ENCODE measurements around the gene NGEF.
A peak's percentile ranks its signal among the peaks of the same experiment; 100 is the strongest.

The NGEF gene

DNA sequence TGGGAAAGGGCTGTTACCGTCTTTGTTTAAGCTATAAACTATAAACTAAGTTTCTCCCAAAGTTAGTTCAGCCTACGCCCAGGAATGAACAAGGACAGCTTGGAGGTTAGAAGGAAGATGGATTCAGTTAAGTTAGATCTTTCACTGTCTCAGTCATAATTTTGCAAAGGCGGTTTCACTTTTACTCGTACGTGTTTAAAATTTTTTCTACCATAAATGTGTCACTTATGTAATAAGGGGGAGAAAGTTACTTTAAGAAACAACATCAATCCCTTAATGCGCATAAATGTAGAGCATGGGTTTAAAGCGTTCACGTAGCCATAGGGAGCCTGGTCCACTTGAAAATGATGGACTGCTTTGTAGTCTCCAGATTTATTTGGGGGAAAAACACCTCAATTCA is 71.7 kb downstream of the NGEF start:
- Histone ChIP-seq H3K36me3 (ENCODE audit: control insufficient read depth in 2 of 2, insufficient read depth in 1 of 2, low read length in 2 of 2) (no peaks in the 10 kb centered on the region), H3K27ac (ENCODE audit: extremely low read depth, low read depth, low read length) (no peak overlapping the region), H3K4me3 (ENCODE audit: low read depth, low read length) (no peak overlapping the region), H3K9me3 (ENCODE audit: control insufficient read depth, insufficient read depth, low read depth, low read length) (no peaks in the 10 kb centered on the region), H3K4me1 (ENCODE audit: control insufficient read depth, insufficient read depth, low read length) (no peaks in the 10 kb centered on the region)
- POLR2A ChIA-PET, result no interaction called here
- CTCF ChIA-PET, result no interaction called here
- TF ChIP-seq HOXA7 (CRISPR knock-in tag; IDR thresholded peaks at IDR 0.05; ENCODE audit: borderline replicate concordance) (no peak), OVOL3 (tag by site-specific recombination; IDR thresholded peaks at IDR 0.05) (no peak), ZNF626 (tag by site-specific recombination; IDR thresholded peaks at IDR 0.05) (no peak), ZFP3 (tag by site-specific recombination; IDR thresholded peaks at IDR 0.05; ENCODE audit: low read depth) (no peak), ZSCAN23 (tag by site-specific recombination; IDR thresholded peaks at IDR 0.05) (no peak), ZNF157 (tag by site-specific recombination; IDR thresholded peaks at IDR 0.05) (no peak), ZNF239 (tag by site-specific recombination; IDR thresholded peaks at IDR 0.05) (no peak), ZNF558 (tag by site-specific recombination; IDR thresholded peaks at IDR 0.05) (no peak), OSR2 (tag by site-specific recombination; IDR thresholded peaks at IDR 0.05) (no peak), ZNF155 (tag by site-specific recombination; IDR thresholded peaks at IDR 0.05) (no peak), ZNF24 (tag by site-specific recombination; IDR thresholded peaks at IDR 0.05) (no peak), ZNF664 (tag by site-specific recombination; IDR thresholded peaks at IDR 0.05) (no peak), BCL11A (tag by site-specific recombination; IDR thresholded peaks at IDR 0.05; ENCODE audit: low read depth) (no peak)
- TF ChIP-seq, protein P1, sequence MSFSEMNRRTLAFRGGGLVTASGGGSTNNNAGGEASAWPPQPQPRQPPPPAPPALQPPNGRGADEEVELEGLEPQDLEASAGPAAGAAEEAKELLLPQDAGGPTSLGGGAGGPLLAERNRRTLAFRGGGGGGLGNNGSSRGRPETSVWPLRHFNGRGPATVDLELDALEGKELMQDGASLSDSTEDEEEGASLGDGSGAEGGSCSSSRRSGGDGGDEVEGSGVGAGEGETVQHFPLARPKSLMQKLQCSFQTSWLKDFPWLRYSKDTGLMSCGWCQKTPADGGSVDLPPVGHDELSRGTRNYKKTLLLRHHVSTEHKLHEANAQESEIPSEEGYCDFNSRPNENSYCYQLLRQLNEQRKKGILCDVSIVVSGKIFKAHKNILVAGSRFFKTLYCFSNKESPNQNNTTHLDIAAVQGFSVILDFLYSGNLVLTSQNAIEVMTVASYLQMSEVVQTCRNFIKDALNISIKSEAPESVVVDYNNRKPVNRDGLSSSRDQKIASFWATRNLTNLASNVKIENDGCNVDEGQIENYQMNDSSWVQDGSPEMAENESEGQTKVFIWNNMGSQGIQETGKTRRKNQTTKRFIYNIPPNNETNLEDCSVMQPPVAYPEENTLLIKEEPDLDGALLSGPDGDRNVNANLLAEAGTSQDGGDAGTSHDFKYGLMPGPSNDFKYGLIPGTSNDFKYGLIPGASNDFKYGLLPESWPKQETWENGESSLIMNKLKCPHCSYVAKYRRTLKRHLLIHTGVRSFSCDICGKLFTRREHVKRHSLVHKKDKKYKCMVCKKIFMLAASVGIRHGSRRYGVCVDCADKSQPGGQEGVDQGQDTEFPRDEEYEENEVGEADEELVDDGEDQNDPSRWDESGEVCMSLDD (tag by site-specific recombination; IDR thresholded peaks at IDR 0.05), result no peak
- TF ChIP-seq, protein P2, sequence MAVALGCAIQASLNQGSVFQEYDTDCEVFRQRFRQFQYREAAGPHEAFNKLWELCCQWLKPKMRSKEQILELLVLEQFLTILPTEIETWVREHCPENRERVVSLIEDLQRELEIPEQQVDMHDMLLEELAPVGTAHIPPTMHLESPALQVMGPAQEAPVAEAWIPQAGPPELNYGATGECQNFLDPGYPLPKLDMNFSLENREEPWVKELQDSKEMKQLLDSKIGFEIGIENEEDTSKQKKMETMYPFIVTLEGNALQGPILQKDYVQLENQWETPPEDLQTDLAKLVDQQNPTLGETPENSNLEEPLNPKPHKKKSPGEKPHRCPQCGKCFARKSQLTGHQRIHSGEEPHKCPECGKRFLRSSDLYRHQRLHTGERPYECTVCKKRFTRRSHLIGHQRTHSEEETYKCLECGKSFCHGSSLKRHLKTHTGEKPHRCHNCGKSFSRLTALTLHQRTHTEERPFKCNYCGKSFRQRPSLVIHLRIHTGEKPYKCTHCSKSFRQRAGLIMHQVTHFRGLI (tag by site-specific recombination; IDR thresholded peaks at IDR 0.05), result no peak
- TF ChIP-seq, protein P3, sequence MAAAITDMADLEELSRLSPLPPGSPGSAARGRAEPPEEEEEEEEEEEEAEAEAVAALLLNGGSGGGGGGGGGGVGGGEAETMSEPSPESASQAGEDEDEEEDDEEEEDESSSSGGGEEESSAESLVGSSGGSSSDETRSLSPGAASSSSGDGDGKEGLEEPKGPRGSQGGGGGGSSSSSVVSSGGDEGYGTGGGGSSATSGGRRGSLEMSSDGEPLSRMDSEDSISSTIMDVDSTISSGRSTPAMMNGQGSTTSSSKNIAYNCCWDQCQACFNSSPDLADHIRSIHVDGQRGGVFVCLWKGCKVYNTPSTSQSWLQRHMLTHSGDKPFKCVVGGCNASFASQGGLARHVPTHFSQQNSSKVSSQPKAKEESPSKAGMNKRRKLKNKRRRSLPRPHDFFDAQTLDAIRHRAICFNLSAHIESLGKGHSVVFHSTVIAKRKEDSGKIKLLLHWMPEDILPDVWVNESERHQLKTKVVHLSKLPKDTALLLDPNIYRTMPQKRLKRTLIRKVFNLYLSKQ (tag by site-specific recombination; IDR thresholded peaks at IDR 0.05; ENCODE audit: borderline replicate concordance), result no peak
- TF ChIP-seq, protein P4, sequence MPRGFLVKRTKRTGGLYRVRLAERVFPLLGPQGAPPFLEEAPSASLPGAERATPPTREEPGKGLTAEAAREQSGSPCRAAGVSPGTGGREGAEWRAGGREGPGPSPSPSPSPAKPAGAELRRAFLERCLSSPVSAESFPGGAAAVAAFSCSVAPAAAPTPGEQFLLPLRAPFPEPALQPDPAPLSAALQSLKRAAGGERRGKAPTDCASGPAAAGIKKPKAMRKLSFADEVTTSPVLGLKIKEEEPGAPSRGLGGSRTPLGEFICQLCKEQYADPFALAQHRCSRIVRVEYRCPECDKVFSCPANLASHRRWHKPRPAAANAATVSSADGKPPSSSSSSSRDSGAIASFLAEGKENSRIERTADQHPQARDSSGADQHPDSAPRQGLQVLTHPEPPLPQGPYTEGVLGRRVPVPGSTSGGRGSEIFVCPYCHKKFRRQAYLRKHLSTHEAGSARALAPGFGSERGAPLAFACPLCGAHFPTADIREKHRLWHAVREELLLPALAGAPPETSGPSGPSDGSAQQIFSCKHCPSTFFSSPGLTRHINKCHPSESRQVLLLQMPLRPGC (tag by site-specific recombination; IDR thresholded peaks at IDR 0.05), result no peak

DNA sequence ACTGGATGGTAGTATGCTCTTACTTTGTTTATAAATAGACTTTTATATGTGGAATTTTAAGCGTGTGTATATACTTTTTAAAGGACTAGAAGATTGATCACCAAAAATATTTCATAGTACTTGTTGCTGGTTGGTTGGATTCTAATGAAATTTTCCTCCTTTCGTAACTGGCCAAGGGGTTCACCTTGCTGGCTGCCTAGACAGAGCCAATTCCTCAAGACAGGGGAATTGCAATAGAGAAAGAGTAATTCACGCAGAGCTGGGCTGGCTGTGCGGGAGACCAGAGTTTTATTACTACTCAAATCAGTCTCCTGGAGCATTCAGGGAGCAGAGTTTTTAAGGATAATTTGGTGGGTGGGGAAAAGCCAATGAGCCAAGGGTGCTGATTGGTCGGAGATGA is 72.3 kb downstream of the NGEF start:
- CTCF ChIA-PET, result no interaction called here
- POLR2A ChIA-PET, result no interaction called here
- no peak overlapping the region for H3K27ac ChIP-seq (ENCODE audit: extremely low read depth, low read depth, low read length)
- H3K4me3 ChIP-seq (ENCODE audit: low read depth, low read length), result no peak overlapping the region
- no peaks in the 10 kb centered on the region for H3K4me1 ChIP-seq (ENCODE audit: control insufficient read depth, insufficient read depth, low read length)
- TF ChIP-seq, protein P5, sequence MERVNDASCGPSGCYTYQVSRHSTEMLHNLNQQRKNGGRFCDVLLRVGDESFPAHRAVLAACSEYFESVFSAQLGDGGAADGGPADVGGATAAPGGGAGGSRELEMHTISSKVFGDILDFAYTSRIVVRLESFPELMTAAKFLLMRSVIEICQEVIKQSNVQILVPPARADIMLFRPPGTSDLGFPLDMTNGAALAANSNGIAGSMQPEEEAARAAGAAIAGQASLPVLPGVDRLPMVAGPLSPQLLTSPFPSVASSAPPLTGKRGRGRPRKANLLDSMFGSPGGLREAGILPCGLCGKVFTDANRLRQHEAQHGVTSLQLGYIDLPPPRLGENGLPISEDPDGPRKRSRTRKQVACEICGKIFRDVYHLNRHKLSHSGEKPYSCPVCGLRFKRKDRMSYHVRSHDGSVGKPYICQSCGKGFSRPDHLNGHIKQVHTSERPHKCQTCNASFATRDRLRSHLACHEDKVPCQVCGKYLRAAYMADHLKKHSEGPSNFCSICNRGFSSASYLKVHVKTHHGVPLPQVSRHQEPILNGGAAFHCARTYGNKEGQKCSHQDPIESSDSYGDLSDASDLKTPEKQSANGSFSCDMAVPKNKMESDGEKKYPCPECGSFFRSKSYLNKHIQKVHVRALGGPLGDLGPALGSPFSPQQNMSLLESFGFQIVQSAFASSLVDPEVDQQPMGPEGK (tag by site-specific recombination; IDR thresholded peaks at IDR 0.05), result no peak
- TF ChIP-seq ZBTB7A (tag by site-specific recombination; IDR thresholded peaks at IDR 0.05; ENCODE audit: low read depth) (no peak), ZNF48 (tag by site-specific recombination; IDR thresholded peaks at IDR 0.05) (no peak), ZFP41 (tag by site-specific recombination; IDR thresholded peaks at IDR 0.05; ENCODE audit: borderline replicate concordance) (no peak), KLF1 (tag by site-specific recombination; IDR thresholded peaks at IDR 0.05) (no peak), SETDB1 (IDR thresholded peaks at IDR 0.05; ENCODE audit: insufficient read length, low read length) (peak; percentile 91), ZNF350 (tag by site-specific recombination; IDR thresholded peaks at IDR 0.05) (no peak), ZNF600 (tag by site-specific recombination; IDR thresholded peaks at IDR 0.05) (no peak), ZBTB8A (tag by site-specific recombination; IDR thresholded peaks at IDR 0.05) (no peak)
- H3K36me3 ChIP-seq (ENCODE audit: control insufficient read depth in 2 of 2, insufficient read depth in 1 of 2, low read length in 2 of 2), result no peaks in the 10 kb centered on the region
- H3K9me3 ChIP-seq (ENCODE audit: control insufficient read depth, insufficient read depth, low read depth, low read length), result no peaks in the 10 kb centered on the region

Measured in HEK293 (cell line).